Cardiac muscle cell (in vitro differentiated cells and primary cell): ENCODE measurements around the gene DTNA. TPM values are rescaled to one million over a fixed set of nuclear protein-coding genes. Genes with fewer than 3 reads are reported as not detected.
A peak's percentile ranks its signal among the peaks of the same experiment; 100 is the strongest.

Source experiments
- DNase-seq, 2 donors: peaks; one replicate each; pipeline versions ENCODE4 v3.0.0 to v3.0.0-alpha.2; 2010 to 2017; ENCODE audit warnings: low read depth in 1 of 2, low spot score in 1 of 2
- H3K27ac ChIP-seq: fragments of 200-600 bp; sonication (generic); 2 replicates; pipeline ENCODE4 v1.5.1; 2016
- H3K27me3 ChIP-seq: fragments of 200-600 bp; sonication (generic); 2 replicates; pipeline ENCODE4 v1.6.0; 2016; ENCODE audit warnings: control low read depth
- H3K36me3 ChIP-seq: fragments of 200-600 bp; sonication (generic); 2 replicates; pipeline ENCODE4 v1.5.1; 2016; ENCODE audit warnings: control low read depth
- H3K4me1 ChIP-seq: fragments of 200-600 bp; sonication (generic); 2 replicates; pipeline ENCODE4 v1.8.1; 2017; ENCODE audit warnings: low read depth, mild to moderate bottlenecking, mixed run types
- H3K4me3 ChIP-seq: fragments of 200-600 bp; sonication (generic); 2 replicates; pipeline ENCODE4 v1.5.1; 2016; ENCODE audit warnings: mild to moderate bottlenecking
- H3K9me3 ChIP-seq: fragments of 200-600 bp; sonication (generic); 2 replicates; pipeline ENCODE4 v1.5.1; 2017; ENCODE audit warnings: low read depth, mild to moderate bottlenecking, control low read depth
- CTCF ChIP-seq: IDR thresholded peaks from 2 replicates; pipeline ENCODE4 v1.5.1; 2012; ENCODE audit warnings: low read depth, mild to moderate bottlenecking, low read length
- polyA plus RNA-seq: library from polyadenylated mRNA; unstranded; fragments of >200 nt; fragmentation: Nextera tagmentation; extraction: Ambion mirVana; gene quantifications from 2 replicates; pipeline ENCODE4 v1.2.1, GENCODE V29; 2016
- total RNA-seq: library from RNA; depleted of rRNA; stranded (reverse); fragments of >200 nt; gene quantifications from 2 replicates; pipeline ENCODE4 v1.2.3, GENCODE V29; 2016

Gene DTNA
- total and polyA plus RNA-seq, 2 experiments from 2014 or later: 19.6 to 34.6 TPM

- Histone ChIP-seq H3K27ac (no peak overlapping the region), H3K4me1 (no peaks in the 10 kb centered on the region), H3K36me3 (no peaks in the 10 kb centered on the region), H3K4me3 (no peak overlapping the region), H3K9me3 (no peaks in the 10 kb centered on the region), H3K27me3 (no peaks in the 10 kb centered on the region)
- TF ChIP-seq CTCF: no peak
- peak in 1 of 2 donors; percentile 13 for DNase-seq
Observed at GRCh38 chr18:34744569-34744968, 34.5 kb downstream of the DTNA start.

- DNase-seq: no peak
- Histone ChIP-seq H3K27me3 (no peaks in the 10 kb centered on the region), H3K4me1 (no peaks in the 10 kb centered on the region), H3K9me3 (no peaks in the 10 kb centered on the region), H3K27ac (no peak overlapping the region), H3K4me3 (no peak overlapping the region), H3K36me3 (no peaks in the 10 kb centered on the region)
- no peak for TF ChIP-seq CTCF
Observed at GRCh38 chr18:34746614-34747013, 36.5 kb downstream of the DTNA start.

- no peaks in the 10 kb centered on the region for H3K36me3 ChIP-seq
- H3K4me1 ChIP-seq: no peaks in the 10 kb centered on the region
- no peak for DNase-seq
- H3K27me3 ChIP-seq: no peaks in the 10 kb centered on the region
- H3K4me3 ChIP-seq: no peak overlapping the region
- TF ChIP-seq CTCF: no peak
- no peaks in the 10 kb centered on the region for H3K9me3 ChIP-seq
- H3K27ac ChIP-seq: no peak overlapping the region
Observed at GRCh38 chr18:34749721-34750120, 39.6 kb downstream of the DTNA start.

GRCh38 chr18:34752056-34752455, 42.0 kb downstream of the DTNA start:
- no peaks in the 10 kb centered on the region for H3K9me3 ChIP-seq
- no peak for DNase-seq
- no peaks in the 10 kb centered on the region for H3K4me1 ChIP-seq
- H3K27ac ChIP-seq: no peak overlapping the region
- H3K27me3 ChIP-seq: no peaks in the 10 kb centered on the region
- no peak overlapping the region for H3K4me3 ChIP-seq
- no peaks in the 10 kb centered on the region for H3K36me3 ChIP-seq
- no peak for TF ChIP-seq CTCF

GRCh38 chr18:34754300-34754699, 44.2 kb downstream of the DTNA start:
- DNase-seq: no peak

More at GRCh38 chr18:34754300-34754699, 44.2 kb downstream of the DTNA start:
- H3K4me1 ChIP-seq: no peaks in the 10 kb centered on the region
- no peak for TF ChIP-seq CTCF
- H3K9me3 ChIP-seq: no peaks in the 10 kb centered on the region
- H3K27ac ChIP-seq: no peak overlapping the region
- no peak overlapping the region for H3K4me3 ChIP-seq
- H3K27me3 ChIP-seq: no peaks in the 10 kb centered on the region
- no peaks in the 10 kb centered on the region for H3K36me3 ChIP-seq
